ENCODE data around the gene FIGN.

The FIGN gene

DNA sequence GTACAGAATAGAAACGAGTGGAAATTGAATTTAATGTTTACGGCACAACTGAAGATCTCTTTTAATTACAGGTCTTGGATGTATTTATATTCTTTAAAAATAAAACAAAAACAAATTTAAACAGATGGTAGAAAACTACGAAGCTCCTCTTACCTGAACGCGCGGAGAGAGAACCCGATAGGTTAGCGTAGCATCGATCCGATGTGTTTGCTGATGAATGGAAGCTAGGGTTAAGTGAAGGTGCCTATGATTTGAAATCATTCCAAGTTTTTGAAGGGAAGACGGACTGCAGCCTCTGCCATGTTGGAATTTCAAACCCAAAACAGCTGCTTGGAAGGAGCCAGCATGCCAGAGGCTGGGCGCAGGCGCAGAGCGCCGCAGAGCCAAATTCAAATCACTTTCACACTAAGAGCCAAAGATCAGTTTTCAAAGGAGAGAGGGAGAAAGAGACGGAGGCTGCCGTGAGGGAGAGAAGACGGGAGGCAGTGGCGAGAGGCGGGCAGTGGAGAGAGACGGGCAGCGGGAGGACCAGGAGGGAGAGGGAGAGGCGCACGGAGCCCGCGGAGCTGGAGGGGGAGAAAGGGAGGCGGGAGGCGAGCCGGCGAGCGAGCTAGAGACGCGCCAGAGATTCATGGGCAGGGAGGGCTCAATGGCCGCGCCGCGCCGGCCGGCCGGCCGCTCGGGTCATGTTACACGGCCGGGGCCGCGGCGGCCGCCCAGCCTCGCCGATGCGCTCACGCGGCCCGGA, at the start of gene FIGN:
FIGN (minus strand) TSS at position 324 of the 748 bp plus-strand sequence. CDS start 1,081 bp downstream, outside the sequence.
- Mint-ChIP-seq H3K4me1 (peaks cover 3% of the 10 kb centered on the region), H3K4me3 (peak within 1 kb of the TSS; percentile 48), H3K27ac (no peak within 1 kb of the TSS), H3K36me3 (ENCODE audit: low read depth) (peaks cover 3% of the 10 kb centered on the region), H3K9me3 (peaks cover 8% of the 10 kb centered on the region), H3K27me3 (peaks cover 32% of the 10 kb centered on the region)
- DNase-seq (no peak), ATAC-seq (no peak)

DNA sequence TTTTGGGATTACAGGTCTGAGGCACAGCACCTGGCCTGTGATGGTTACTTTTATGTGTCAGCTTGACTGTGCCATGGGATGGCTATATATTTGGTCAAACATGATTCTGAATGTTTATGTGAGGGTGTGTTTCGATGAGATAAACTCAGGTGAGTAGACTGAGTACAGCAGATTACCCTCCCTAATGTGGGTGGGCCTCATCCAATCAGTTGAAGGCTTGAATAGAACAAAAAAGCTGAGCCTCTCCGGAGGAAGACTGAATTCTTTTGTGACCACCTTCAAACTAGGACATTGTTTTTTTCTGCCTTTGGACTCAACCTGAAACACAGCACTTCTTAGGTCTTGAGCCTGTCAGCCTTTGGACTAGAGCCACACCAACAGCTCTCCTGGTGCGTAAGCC, 49.4 kb upstream of the FIGN start:
- DNase-seq (no peak), ATAC-seq (no peak)
- no peak overlapping the region for H3K27ac Mint-ChIP-seq
- H3K4me3 Mint-ChIP-seq = no peak overlapping the region
- H3K36me3 Mint-ChIP-seq (ENCODE audit: low read depth) = no peaks in the 10 kb centered on the region
- H3K27me3 Mint-ChIP-seq = no peaks in the 10 kb centered on the region
- peaks cover 11% of the 10 kb centered on the region for H3K9me3 Mint-ChIP-seq
- no peaks in the 10 kb centered on the region for H3K4me1 Mint-ChIP-seq

DNA sequence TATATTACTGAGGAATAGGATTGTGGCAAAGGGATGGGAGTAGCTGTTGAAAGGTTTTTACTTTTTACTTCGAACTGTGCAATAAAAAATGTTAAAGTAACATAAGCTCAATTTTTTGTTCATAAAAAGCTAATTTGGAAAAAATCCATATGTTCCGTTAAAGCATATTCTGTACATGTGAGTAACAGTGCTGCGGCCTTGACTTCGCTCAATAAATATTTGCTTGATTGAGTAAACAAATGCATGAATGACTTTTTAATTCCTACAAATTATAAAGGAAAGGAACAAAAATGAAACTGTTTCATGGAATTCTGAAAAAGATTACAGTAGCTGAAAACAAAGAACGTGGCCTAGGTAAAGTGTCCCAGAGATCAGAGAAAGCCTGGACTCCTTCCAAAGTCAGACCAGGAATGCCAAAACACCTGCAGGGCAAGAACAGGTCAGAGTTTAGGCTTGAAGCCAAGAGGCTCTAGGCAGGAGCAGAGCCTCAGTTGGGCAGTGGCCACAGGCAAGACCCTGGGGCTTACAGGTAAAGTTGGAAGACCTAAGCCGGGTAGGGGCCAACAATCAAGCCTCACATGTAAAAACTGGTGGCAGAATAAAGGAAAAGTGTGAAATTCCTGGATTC, 44.3 kb upstream of the FIGN start:
- H3K4me3 Mint-ChIP-seq = no peak overlapping the region
- ATAC-seq = no peak
- H3K27me3 Mint-ChIP-seq = no peaks in the 10 kb centered on the region
- H3K4me1 Mint-ChIP-seq = no peaks in the 10 kb centered on the region
- H3K27ac Mint-ChIP-seq = no peak overlapping the region
- peaks cover 4% of the 10 kb centered on the region for H3K9me3 Mint-ChIP-seq
- DNase-seq = no peak
- H3K36me3 Mint-ChIP-seq (ENCODE audit: low read depth) = no peaks in the 10 kb centered on the region

- Mint-ChIP-seq H3K4me1 (no peaks in the 10 kb centered on the region), H3K27me3 (no peaks in the 10 kb centered on the region), H3K27ac (no peak overlapping the region), H3K4me3 (no peak overlapping the region), H3K36me3 (ENCODE audit: low read depth) (no peaks in the 10 kb centered on the region), H3K9me3 (peaks cover 4% of the 10 kb centered on the region)
- ATAC-seq = no peak
- DNase-seq = no peak
Observed at GRCh38 chr2:163778045-163778781, 42.4 kb upstream of the FIGN start.

GRCh38 chr2:163775304-163775703, 39.5 kb upstream of the FIGN start:
- no peaks in the 10 kb centered on the region for H3K27me3 Mint-ChIP-seq
- peaks cover 9% of the 10 kb centered on the region for H3K9me3 Mint-ChIP-seq
- H3K27ac Mint-ChIP-seq = no peak overlapping the region
- ATAC-seq = no peak
- no peak overlapping the region for H3K4me3 Mint-ChIP-seq
- H3K4me1 Mint-ChIP-seq = no peaks in the 10 kb centered on the region
- H3K36me3 Mint-ChIP-seq (ENCODE audit: low read depth) = no peaks in the 10 kb centered on the region
- DNase-seq = no peak

DNA sequence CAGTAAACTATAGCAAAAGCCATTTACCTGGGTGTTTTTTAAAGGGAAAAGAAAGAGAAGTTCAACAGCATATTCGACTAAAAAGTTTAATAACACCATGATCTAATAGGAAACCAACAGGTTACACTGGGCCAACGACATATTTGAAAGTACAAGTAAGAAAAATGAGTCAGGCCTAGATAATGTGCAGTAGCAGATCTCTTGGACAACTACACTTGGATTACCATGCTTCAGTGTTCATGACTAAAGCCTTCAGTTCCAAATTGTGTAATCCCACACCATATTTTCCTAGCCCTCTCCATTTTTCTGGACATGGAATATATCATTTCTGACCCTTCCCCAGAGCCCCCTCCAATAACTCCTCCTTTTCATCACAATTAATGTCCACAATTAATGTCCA, 39.1 kb upstream of the FIGN start:
- Mint-ChIP-seq H3K4me3 (no peak overlapping the region), H3K27ac (no peak overlapping the region), H3K36me3 (ENCODE audit: low read depth) (no peaks in the 10 kb centered on the region), H3K9me3 (peaks cover 9% of the 10 kb centered on the region), H3K4me1 (no peaks in the 10 kb centered on the region), H3K27me3 (no peaks in the 10 kb centered on the region)
- DNase-seq (no peak), ATAC-seq (no peak)

- Mint-ChIP-seq H3K4me3 (no peak overlapping the region), H3K36me3 (ENCODE audit: low read depth) (no peaks in the 10 kb centered on the region), H3K27ac (no peak overlapping the region), H3K9me3 (peaks cover 9% of the 10 kb centered on the region), H3K27me3 (no peaks in the 10 kb centered on the region), H3K4me1 (no peaks in the 10 kb centered on the region)
- DNase-seq (no peak), ATAC-seq (no peak)
Observed at GRCh38 chr2:163773276-163773675, 37.5 kb upstream of the FIGN start.

- H3K36me3 Mint-ChIP-seq (ENCODE audit: low read depth) = no peaks in the 10 kb centered on the region
- no peak overlapping the region for H3K27ac Mint-ChIP-seq
- H3K4me1 Mint-ChIP-seq = no peaks in the 10 kb centered on the region
- ATAC-seq = no peak
- H3K4me3 Mint-ChIP-seq = no peak overlapping the region
- H3K9me3 Mint-ChIP-seq = peaks cover 9% of the 10 kb centered on the region
- no peaks in the 10 kb centered on the region for H3K27me3 Mint-ChIP-seq
- no peak for DNase-seq
Observed at GRCh38 chr2:163771596-163771995, 35.8 kb upstream of the FIGN start.

DNA sequence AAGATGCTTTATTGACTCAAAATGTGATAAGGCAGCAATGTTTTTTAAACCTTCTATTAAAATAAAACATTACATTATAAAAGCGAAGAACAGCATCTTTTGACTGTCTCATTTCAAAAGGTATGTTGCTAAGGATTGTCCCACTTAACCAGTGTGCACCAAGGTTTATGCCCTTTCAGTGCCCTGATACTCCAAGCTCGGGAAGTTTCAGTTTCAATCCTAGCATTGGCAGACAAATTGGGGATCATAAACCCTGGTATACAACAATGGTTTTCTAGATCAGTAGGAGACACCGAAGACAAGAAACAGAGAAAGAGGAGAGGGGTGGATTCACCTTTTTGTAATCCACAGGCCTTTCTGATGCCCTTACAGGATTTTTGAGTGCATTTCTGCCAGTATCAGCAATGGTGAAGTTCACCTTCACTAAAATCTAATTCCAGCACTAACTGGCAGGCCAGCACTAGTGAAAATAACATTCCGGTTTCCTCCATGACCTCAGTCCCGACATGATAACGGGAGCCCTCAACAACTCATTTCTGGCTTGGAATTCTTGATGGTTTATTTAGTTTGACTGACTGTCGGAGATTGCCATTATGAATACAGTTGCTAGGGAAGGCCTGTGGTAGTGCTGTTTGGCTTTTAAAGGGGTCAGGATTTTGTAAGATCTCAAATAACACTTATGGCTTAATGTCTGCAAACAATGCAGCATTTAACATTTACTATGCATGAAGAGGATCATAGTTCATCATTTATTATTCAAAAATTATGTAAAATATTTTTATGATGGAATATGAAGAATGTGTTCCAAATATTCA, 33.3 kb upstream of the FIGN start:
- peaks cover 11% of the 10 kb centered on the region for H3K9me3 Mint-ChIP-seq
- ATAC-seq (no peak), DNase-seq (no peak)
- H3K4me3 Mint-ChIP-seq = no peak overlapping the region
- no peaks in the 10 kb centered on the region for H3K27me3 Mint-ChIP-seq
- H3K36me3 Mint-ChIP-seq (ENCODE audit: low read depth) = no peaks in the 10 kb centered on the region
- no peak overlapping the region for H3K27ac Mint-ChIP-seq
- H3K4me1 Mint-ChIP-seq = no peaks in the 10 kb centered on the region

- no peak overlapping the region for H3K4me3 Mint-ChIP-seq
- H3K27ac Mint-ChIP-seq = no peak overlapping the region
- ATAC-seq (no peak), DNase-seq (no peak)
- H3K9me3 Mint-ChIP-seq = peaks cover 8% of the 10 kb centered on the region
- H3K4me1 Mint-ChIP-seq = no peaks in the 10 kb centered on the region
- H3K36me3 Mint-ChIP-seq (ENCODE audit: low read depth) = no peaks in the 10 kb centered on the region
- H3K27me3 Mint-ChIP-seq = no peaks in the 10 kb centered on the region
Observed at GRCh38 chr2:163767097-163767496, 31.3 kb upstream of the FIGN start.

DNA sequence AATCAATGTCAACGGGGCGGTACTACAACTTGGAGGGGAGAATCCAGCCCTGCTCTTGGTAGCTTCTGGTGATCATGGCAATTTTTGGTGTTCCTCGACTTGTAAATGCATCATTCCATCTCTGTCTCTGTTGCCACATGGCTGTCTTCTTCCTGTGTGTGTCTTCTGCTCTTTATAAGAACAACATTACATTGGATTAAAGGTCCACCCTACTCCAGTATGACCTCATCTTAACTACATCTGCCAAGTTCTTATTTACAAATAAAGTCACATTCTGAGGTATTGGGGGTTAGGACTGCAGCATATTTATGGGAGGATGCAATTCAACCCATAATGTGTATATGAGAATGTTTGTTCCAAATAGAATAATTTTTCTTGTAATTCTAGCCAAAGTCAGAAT, 28.8 kb upstream of the FIGN start:
- Mint-ChIP-seq H3K36me3 (ENCODE audit: low read depth) (no peaks in the 10 kb centered on the region), H3K9me3 (peaks cover 6% of the 10 kb centered on the region), H3K27me3 (no peaks in the 10 kb centered on the region), H3K4me1 (no peaks in the 10 kb centered on the region), H3K27ac (no peak overlapping the region), H3K4me3 (no peak overlapping the region)
- ATAC-seq (no peak), DNase-seq (no peak)

DNA sequence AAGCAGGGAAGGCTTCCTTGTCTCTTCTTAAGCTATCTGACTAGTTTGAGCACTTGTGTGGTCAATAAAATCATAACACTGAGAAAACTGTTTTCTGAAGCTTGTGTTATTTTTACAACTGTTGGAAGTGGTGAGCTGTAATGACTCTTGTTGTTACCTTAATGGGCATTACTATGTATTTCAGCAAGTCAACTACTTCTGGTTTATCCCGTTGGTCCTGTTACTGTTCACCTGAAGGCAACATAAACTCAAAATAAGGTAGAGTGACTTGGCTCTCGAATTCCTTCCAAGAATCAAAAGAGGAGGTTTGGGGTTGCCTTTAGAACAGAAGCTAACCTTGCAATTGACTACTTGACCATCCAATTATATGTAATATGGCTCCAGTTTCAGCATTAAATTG, 23.2 kb upstream of the FIGN start:
- ATAC-seq = no peak
- Mint-ChIP-seq H3K4me3 (no peak overlapping the region), H3K4me1 (no peaks in the 10 kb centered on the region), H3K36me3 (ENCODE audit: low read depth) (no peaks in the 10 kb centered on the region), H3K27ac (no peak overlapping the region), H3K27me3 (no peaks in the 10 kb centered on the region), H3K9me3 (no peaks in the 10 kb centered on the region)
- no peak for DNase-seq

- no peaks in the 10 kb centered on the region for H3K4me1 Mint-ChIP-seq
- no peaks in the 10 kb centered on the region for H3K27me3 Mint-ChIP-seq
- no peak overlapping the region for H3K4me3 Mint-ChIP-seq
- no peaks in the 10 kb centered on the region for H3K9me3 Mint-ChIP-seq
- no peak for ATAC-seq
- H3K36me3 Mint-ChIP-seq (ENCODE audit: low read depth) = no peaks in the 10 kb centered on the region
- H3K27ac Mint-ChIP-seq = no peak overlapping the region
- DNase-seq = no peak
Observed at GRCh38 chr2:163757814-163758213, 22.0 kb upstream of the FIGN start.

DNA sequence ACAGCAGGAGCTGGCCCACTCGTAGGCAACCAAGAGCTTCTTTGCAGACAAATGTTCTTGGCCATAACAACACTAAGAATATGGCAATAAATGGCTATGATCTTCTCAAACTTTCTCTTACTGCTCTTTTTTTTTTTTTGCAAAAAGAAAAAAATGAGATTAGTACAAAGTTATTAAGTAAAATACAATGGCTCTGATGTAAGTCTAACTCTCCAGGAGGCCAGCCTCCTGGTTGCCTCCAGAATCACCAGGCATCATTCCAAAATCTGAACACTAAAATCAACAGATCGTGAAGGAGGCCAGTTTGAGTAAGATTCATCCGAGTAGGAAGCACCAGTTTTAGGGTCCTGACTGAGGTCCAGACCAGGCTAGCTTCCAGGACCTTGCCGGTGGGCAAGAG, 20.8 kb upstream of the FIGN start:
- Mint-ChIP-seq H3K4me1 (no peaks in the 10 kb centered on the region), H3K27me3 (no peaks in the 10 kb centered on the region), H3K36me3 (ENCODE audit: low read depth) (no peaks in the 10 kb centered on the region), H3K9me3 (no peaks in the 10 kb centered on the region), H3K27ac (no peak overlapping the region), H3K4me3 (no peak overlapping the region)
- no peak for DNase-seq
- no peak for ATAC-seq

Measured in activated naive CD8-positive, alpha-beta T cell treated with anti-CD3 and anti-CD28 coated beads, Interleukin-2, amount 50 U/mL, for 24 hours (primary cell).